Measurements from ENCODE around the gene ACP2. TPM values are rescaled to one million over a fixed set of nuclear protein-coding genes. Genes with fewer than 3 reads are reported as not detected.

ACP2 gene
- total and polyA plus RNA-seq, 9 of the 15 experiments (the other 6 are each of a cell fraction or from before 2014, with no cell fraction given) = 1.9 to 20.0 (median 11.6) TPM

DNA sequence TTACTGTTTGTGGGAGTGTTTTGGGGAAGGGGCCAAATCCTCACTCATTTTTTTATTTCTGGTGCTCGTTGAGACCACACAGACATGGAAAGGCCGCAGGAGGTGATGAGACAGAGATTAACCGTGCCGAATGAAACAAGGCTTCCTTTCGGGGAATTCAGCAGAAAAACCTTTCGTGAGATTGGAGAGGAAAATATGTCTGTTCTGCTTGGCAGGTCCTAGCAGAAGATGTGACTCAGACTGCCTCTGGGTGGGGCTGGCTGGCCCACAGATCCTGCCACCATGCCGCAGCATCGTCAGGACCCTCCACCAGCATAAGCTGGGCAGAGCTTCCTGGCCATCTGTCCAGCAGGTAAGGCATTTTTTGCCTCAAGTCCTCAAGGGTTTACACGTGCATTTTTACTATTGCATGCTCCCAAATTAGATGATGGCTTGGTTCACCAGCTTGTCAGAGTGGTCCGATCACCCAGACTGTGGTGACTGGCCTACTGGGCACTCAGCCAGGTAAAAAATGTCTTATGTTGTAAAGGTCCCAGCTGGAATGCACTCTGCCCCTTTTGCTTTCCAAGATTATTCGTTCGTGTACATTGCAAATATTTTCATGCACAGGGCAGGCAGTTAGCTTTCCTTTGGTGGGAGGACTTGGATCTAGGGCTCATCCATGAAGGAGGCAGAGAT, 32.4 kb downstream of the ACP2 start (continued):
- TF ChIP-seq, protein P1, sequence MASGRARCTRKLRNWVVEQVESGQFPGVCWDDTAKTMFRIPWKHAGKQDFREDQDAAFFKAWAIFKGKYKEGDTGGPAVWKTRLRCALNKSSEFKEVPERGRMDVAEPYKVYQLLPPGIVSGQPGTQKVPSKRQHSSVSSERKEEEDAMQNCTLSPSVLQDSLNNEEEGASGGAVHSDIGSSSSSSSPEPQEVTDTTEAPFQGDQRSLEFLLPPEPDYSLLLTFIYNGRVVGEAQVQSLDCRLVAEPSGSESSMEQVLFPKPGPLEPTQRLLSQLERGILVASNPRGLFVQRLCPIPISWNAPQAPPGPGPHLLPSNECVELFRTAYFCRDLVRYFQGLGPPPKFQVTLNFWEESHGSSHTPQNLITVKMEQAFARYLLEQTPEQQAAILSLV (tag; IDR thresholded peaks at IDR 0.05) = no peak
- TF ChIP-seq, protein P2, sequence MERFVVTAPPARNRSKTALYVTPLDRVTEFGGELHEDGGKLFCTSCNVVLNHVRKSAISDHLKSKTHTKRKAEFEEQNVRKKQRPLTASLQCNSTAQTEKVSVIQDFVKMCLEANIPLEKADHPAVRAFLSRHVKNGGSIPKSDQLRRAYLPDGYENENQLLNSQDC (CRISPR knock-in tag; IDR thresholded peaks at IDR 0.05) = no peak
- TF ChIP-seq CCAR2 (IDR thresholded peaks at IDR 0.05; ENCODE audit: low read depth, low read length) (no peak), ZNF668 (CRISPR knock-in tag; IDR thresholded peaks at IDR 0.05) (no peak), ZNF384 (IDR thresholded peaks at IDR 0.05; ENCODE audit: low read depth, low read length) (no peak), ZC3H8 (IDR thresholded peaks at IDR 0.05) (no peak), MYC (IDR thresholded peaks at IDR 0.05; ENCODE audit: low read depth, low read length) (no peak), MYC (CRISPR knock-in tag; IDR thresholded peaks at IDR 0.05; ENCODE audit: borderline replicate concordance, low read depth) (no peak), JUN (IDR thresholded peaks at IDR 0.05; ENCODE audit: borderline replicate concordance, low read depth, low read length) (0 out of 2 replicates have a peak, but pooled peaks have one; percentile 35), JUN (CRISPR knock-in tag; IDR thresholded peaks at IDR 0.05; ENCODE audit: borderline replicate concordance) (no peak), GABPB1 (CRISPR knock-in tag; IDR thresholded peaks at IDR 0.05) (no peak), GTF2A2 (tag; IDR thresholded peaks at IDR 0.05) (no peak), NRF1 (conservative IDR thresholded peaks at IDR 0.05 in 1 of 2, IDR thresholded peaks at IDR 0.05 in 1 of 2) (no peak), ZNF41 (CRISPR knock-in tag; conservative IDR thresholded peaks at IDR 0.05) (no peak), STAT5A (IDR thresholded peaks at IDR 0.05; ENCODE audit: borderline replicate concordance, low read length) (no peak)
- TF ChIP-seq, protein P3, sequence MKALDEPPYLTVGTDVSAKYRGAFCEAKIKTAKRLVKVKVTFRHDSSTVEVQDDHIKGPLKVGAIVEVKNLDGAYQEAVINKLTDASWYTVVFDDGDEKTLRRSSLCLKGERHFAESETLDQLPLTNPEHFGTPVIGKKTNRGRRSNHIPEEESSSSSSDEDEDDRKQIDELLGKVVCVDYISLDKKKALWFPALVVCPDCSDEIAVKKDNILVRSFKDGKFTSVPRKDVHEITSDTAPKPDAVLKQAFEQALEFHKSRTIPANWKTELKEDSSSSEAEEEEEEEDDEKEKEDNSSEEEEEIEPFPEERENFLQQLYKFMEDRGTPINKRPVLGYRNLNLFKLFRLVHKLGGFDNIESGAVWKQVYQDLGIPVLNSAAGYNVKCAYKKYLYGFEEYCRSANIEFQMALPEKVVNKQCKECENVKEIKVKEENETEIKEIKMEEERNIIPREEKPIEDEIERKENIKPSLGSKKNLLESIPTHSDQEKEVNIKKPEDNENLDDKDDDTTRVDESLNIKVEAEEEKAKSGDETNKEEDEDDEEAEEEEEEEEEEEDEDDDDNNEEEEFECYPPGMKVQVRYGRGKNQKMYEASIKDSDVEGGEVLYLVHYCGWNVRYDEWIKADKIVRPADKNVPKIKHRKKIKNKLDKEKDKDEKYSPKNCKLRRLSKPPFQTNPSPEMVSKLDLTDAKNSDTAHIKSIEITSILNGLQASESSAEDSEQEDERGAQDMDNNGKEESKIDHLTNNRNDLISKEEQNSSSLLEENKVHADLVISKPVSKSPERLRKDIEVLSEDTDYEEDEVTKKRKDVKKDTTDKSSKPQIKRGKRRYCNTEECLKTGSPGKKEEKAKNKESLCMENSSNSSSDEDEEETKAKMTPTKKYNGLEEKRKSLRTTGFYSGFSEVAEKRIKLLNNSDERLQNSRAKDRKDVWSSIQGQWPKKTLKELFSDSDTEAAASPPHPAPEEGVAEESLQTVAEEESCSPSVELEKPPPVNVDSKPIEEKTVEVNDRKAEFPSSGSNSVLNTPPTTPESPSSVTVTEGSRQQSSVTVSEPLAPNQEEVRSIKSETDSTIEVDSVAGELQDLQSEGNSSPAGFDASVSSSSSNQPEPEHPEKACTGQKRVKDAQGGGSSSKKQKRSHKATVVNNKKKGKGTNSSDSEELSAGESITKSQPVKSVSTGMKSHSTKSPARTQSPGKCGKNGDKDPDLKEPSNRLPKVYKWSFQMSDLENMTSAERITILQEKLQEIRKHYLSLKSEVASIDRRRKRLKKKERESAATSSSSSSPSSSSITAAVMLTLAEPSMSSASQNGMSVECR (CRISPR knock-in tag; IDR thresholded peaks at IDR 0.05) = no peak
- TF ChIP-seq, protein P4, sequence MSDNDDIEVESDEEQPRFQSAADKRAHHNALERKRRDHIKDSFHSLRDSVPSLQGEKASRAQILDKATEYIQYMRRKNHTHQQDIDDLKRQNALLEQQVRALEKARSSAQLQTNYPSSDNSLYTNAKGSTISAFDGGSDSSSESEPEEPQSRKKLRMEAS (CRISPR knock-in tag; IDR thresholded peaks at IDR 0.05) = peak; percentile 22; the same call in 1 of the 2 replicates
- TF ChIP-seq, protein P5, sequence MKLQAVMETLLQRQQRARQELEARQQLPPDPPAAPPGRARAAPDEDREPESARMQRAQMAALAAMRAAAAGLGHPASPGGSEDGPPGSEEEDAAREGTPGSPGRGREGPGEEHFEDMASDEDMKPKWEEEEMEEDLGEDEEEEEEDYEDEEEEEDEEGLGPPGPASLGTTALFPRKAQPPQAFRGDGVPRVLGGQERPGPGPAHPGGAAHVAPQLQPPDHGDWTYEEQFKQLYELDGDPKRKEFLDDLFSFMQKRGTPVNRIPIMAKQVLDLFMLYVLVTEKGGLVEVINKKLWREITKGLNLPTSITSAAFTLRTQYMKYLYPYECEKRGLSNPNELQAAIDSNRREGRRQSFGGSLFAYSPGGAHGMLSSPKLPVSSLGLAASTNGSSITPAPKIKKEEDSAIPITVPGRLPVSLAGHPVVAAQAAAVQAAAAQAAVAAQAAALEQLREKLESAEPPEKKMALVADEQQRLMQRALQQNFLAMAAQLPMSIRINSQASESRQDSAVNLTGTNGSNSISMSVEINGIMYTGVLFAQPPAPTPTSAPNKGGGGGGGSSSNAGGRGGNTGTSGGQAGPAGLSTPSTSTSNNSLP (IDR thresholded peaks at IDR 0.05; ENCODE audit: borderline replicate concordance, low read depth, low read length) = no peak
- TF ChIP-seq, protein P6, sequence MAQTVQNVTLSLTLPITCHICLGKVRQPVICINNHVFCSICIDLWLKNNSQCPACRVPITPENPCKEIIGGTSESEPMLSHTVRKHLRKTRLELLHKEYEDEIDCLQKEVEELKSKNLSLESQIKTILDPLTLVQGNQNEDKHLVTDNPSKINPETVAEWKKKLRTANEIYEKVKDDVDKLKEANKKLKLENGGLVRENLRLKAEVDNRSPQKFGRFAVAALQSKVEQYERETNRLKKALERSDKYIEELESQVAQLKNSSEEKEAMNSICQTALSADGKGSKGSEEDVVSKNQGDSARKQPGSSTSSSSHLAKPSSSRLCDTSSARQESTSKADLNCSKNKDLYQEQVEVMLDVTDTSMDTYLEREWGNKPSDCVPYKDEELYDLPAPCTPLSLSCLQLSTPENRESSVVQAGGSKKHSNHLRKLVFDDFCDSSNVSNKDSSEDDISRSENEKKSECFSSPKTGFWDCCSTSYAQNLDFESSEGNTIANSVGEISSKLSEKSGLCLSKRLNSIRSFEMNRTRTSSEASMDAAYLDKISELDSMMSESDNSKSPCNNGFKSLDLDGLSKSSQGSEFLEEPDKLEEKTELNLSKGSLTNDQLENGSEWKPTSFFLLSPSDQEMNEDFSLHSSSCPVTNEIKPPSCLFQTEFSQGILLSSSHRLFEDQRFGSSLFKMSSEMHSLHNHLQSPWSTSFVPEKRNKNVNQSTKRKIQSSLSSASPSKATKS (CRISPR knock-in tag; IDR thresholded peaks at IDR 0.05) = no peak

All from K562 (cell line).